OCI-M1 (cell line): Measurements from ENCODE around the gene VGF.
A peak's percentile ranks its signal among the peaks of the same experiment; 100 is the strongest.
"Not testable (repeated sequence)": the region's sequence is repeated elsewhere in the genome, so short reads cannot be mapped to it uniquely, and the experiment has no call there.

Experiments
- DNase-seq: peaks from one replicate; lab custom pipeline; 2025; lab: John Stamatoyannopoulos, UW

Gene VGF

GRCh38 chr7:101134399-101134980 lies 30.9 kb downstream of the VGF start:
- DNase-seq, result peak; percentile 69

- no peak for DNase-seq
Measured at GRCh38 chr7:101133621-101134398, 31.6 kb downstream of the VGF start.

- not testable (repeated sequence) for DNase-seq
Measured at GRCh38 chr7:101132626-101133600, 32.5 kb downstream of the VGF start.

GRCh38 chr7:101129603-101130117 lies 35.7 kb downstream of the VGF start:
- DNase-seq, result no peak

GRCh38 chr7:101128040-101128834 lies 37.1 kb downstream of the VGF start:
- no peak for DNase-seq

- no peak for DNase-seq
Measured at GRCh38 chr7:101127460-101128039, 37.8 kb downstream of the VGF start.

- peak; percentile 64 for DNase-seq
Measured at GRCh38 chr7:101126651-101127459, 38.5 kb downstream of the VGF start, which contains the start of gene SERPINE1. SERPINE1 (plus strand) TSS chr7:101127104; CDS start chr7:101128394, 1,290 bp downstream.

GRCh38 chr7:101125989-101126650 lies 39.2 kb downstream of the VGF start:
- DNase-seq, result no peak

GRCh38 chr7:101124376-101125056 lies 40.9 kb downstream of the VGF start:
- peak; percentile 90 for DNase-seq

- DNase-seq, result no peak
Measured at GRCh38 chr7:101123703-101124068, 41.7 kb downstream of the VGF start.

- no peak for DNase-seq
Measured at GRCh38 chr7:101122933-101123702, 42.3 kb downstream of the VGF start.

GRCh38 chr7:101121991-101122932 lies 43.1 kb downstream of the VGF start:
- peak; percentile 89 for DNase-seq

- not testable (repeated sequence) for DNase-seq
Measured at GRCh38 chr7:101121631-101121990, 43.8 kb downstream of the VGF start.

GRCh38 chr7:101120315-101120714 lies 45.1 kb downstream of the VGF start:
- DNase-seq, result no peak

- no peak for DNase-seq
Measured at GRCh38 chr7:101119876-101120275, 45.5 kb downstream of the VGF start.

- no peak for DNase-seq
Measured at GRCh38 chr7:101118856-101119255, 46.5 kb downstream of the VGF start.

- DNase-seq, result no peak
Measured at GRCh38 chr7:101116898-101117297, 48.5 kb downstream of the VGF start.
